Globus pallidus (tissue), 1 donor: ENCODE results near the gene DNAH11.

Source experiments
- DNase-seq: peaks from one replicate; pipeline ENCODE4 v3.0.0-alpha.2; 2015; ENCODE audit warnings: low spot score

Gene DNAH11

GRCh38 chr7:21887353-21887752 is 344.5 kb downstream of the DNAH11 start:
- DNase-seq = no peak

GRCh38 chr7:21887779-21888178 is 344.9 kb downstream of the DNAH11 start:
- no peak for DNase-seq

GRCh38 chr7:21891291-21891690 is 348.5 kb downstream of the DNAH11 start:
- no peak for DNase-seq

- no peak for DNase-seq
Observed at GRCh38 chr7:21893401-21893800, 350.6 kb downstream of the DNAH11 start.

GRCh38 chr7:21898265-21898930 is 355.6 kb downstream of the DNAH11 start:
- DNase-seq = peak; percentile 34

GRCh38 chr7:21902240-21902639 is 359.4 kb downstream of the DNAH11 start:
- no peak for DNase-seq

- no peak for DNase-seq
Observed at GRCh38 chr7:21903020-21903786, 360.4 kb downstream of the DNAH11 start.

- no peak for DNase-seq
Observed at GRCh38 chr7:21908746-21909145, 365.9 kb downstream of the DNAH11 start.

- DNase-seq = no peak
Observed at GRCh38 chr7:21910253-21910652, 367.4 kb downstream of the DNAH11 start.

GRCh38 chr7:21911341-21911875 is 368.6 kb downstream of the DNAH11 start:
- no peak for DNase-seq

- DNase-seq = no peak
Observed at GRCh38 chr7:21912305-21912704, 369.5 kb downstream of the DNAH11 start.

GRCh38 chr7:21912931-21913780 is 370.3 kb downstream of the DNAH11 start:
- DNase-seq = no peak

- no peak for DNase-seq
Observed at GRCh38 chr7:21914671-21915070, 371.8 kb downstream of the DNAH11 start.

- DNase-seq = no peak
Observed at GRCh38 chr7:21915140-21915539, 372.3 kb downstream of the DNAH11 start.

GRCh38 chr7:21916176-21916575 is 373.3 kb downstream of the DNAH11 start:
- DNase-seq = no peak

GRCh38 chr7:21916629-21917028 is 373.8 kb downstream of the DNAH11 start:
- DNase-seq = no peak

- DNase-seq = no peak
Observed at GRCh38 chr7:21918216-21918615, 375.4 kb downstream of the DNAH11 start.

- no peak for DNase-seq
Observed at GRCh38 chr7:21920936-21921335, 378.1 kb downstream of the DNAH11 start.

GRCh38 chr7:21922605-21923004 is 379.8 kb downstream of the DNAH11 start:
- no peak for DNase-seq

GRCh38 chr7:21923658-21924057 is 380.8 kb downstream of the DNAH11 start:
- no peak for DNase-seq

- no peak for DNase-seq
Observed at GRCh38 chr7:21926448-21926847, 383.6 kb downstream of the DNAH11 start.

GRCh38 chr7:21927693-21928092 is 384.9 kb downstream of the DNAH11 start:
- no peak for DNase-seq
